SK-N-SH (cell line): ENCODE results near the gene PLIN5. TPM values are rescaled to one million over a fixed set of nuclear protein-coding genes. Genes with fewer than 3 reads are reported as not detected.

Experiments used
- CTCF ChIA-PET: fragments of 300-600, 350-600 bp; formaldehyde crosslinking; extraction: SDS; loops from one replicate; lab custom pipeline; 2021; lab: Yijun Ruan, JAX
- POLR2A ChIA-PET: fragments of 350-600 bp; sonication (Branson Sonifier 250); formaldehyde crosslinking; extraction: SDS; loops from one replicate; lab custom pipeline; 2020; ENCODE audit warnings: antibody characterized with exemption, inconsistent platforms; lab: Yijun Ruan, JAX
- DNase-seq: peaks from one replicate; pipeline ENCODE4 v3.0.0; 2012
- H2AFZ ChIP-seq: fragments of 200-600 bp; sonication (generic); 2 replicates; pipeline ENCODE4 v1.8.1; 2016; ENCODE audit warnings: antibody characterized with exemption, mild to moderate bottlenecking, low read depth
- H3F3A ChIP-seq: fragments of 200-600 bp; sonication (generic); replicated peaks from 2 replicates; pipeline ENCODE3; 2016; ENCODE audit warnings: antibody characterized with exemption, mild to moderate bottlenecking; ENCODE audit not compliant: insufficient read depth
- H3K27ac ChIP-seq, 2 experiments: fragments of 200-500 bp in 1 of 2; fragments of 200-600 bp in 1 of 2; sonication (Bioruptor generic) in 1 of 2; sonication (generic), shearing (Covaris generic) in 1 of 2; 2 replicates each; pipeline versions ENCODE4 v1.5.1 to v1.6.1; 2014 to 2016; ENCODE audit warnings: low read depth in 2 of 2, inconsistent platforms in 1 of 2, low read length in 1 of 2, mild to moderate bottlenecking in 1 of 2, mixed read lengths in 1 of 2
- H3K27me3 ChIP-seq: fragments of 200-600 bp; sonication (generic), shearing (Covaris generic); 2 replicates; pipeline ENCODE4 v1.6.1; 2016; ENCODE audit warnings: mixed run types; ENCODE audit not compliant: insufficient read depth
- H3K36me3 ChIP-seq, 2 experiments: fragments of 200-500 bp in 1 of 2; fragments of 200-600 bp in 1 of 2; sonication (Bioruptor generic) in 1 of 2; sonication (generic) in 1 of 2; replicated peaks in 1 of 2; 2 replicates each; pipeline versions ENCODE3 to v1.5.1; 2014 to 2016; ENCODE audit warnings: low read length in 1 of 2, mild to moderate bottlenecking in 1 of 2; ENCODE audit not compliant: insufficient read depth in 2 of 2, control insufficient read depth in 1 of 2
- H3K4me1 ChIP-seq, 2 experiments: fragments of 200-500 bp in 1 of 2; fragments of 200-600 bp in 1 of 2; sonication (Bioruptor generic) in 1 of 2; sonication (generic), shearing (Covaris generic) in 1 of 2; 2 replicates each; pipeline versions ENCODE4 v1.5.1 to v1.6.1; 2014 to 2016; ENCODE audit warnings: low read depth in 1 of 2, low read length in 1 of 2, mixed run types in 1 of 2; ENCODE audit not compliant: insufficient read depth in 2 of 2, control insufficient read depth in 1 of 2
- H3K4me2 ChIP-seq: fragments of 200-600 bp; sonication (generic), shearing (Covaris generic); 2 replicates; pipeline ENCODE4 v1.6.1; 2017; ENCODE audit warnings: mixed run types
- H3K4me3 ChIP-seq, 2 experiments: fragments of 200-500 bp in 1 of 2; fragments of 200-600 bp in 1 of 2; sonication (Bioruptor generic) in 1 of 2; sonication (generic), shearing (Covaris generic) in 1 of 2; 2 replicates each; pipeline versions ENCODE4 v1.5.1 to v1.8.1; 2014 to 2016; ENCODE audit warnings: low read depth in 2 of 2, inconsistent platforms in 1 of 2, low read length in 1 of 2, mild to moderate bottlenecking in 1 of 2, mixed read lengths in 1 of 2, moderate library complexity in 1 of 2
- H3K79me2 ChIP-seq: fragments of 200-600 bp; sonication (generic); 2 replicates; pipeline ENCODE4 v1.8.1; 2017; ENCODE audit warnings: mild to moderate bottlenecking; ENCODE audit not compliant: insufficient read depth
- H3K9ac ChIP-seq: fragments of 200-600 bp; sonication (generic); 2 replicates; pipeline ENCODE4 v1.6.1; 2017; ENCODE audit warnings: mixed run types
- H3K9me2 ChIP-seq: fragments of 200-600 bp; sonication (generic); 2 replicates; pipeline ENCODE4 v1.6.1; 2017; ENCODE audit warnings: mixed run types
- H3K9me3 ChIP-seq: fragments of 200-600 bp; sonication (generic); 2 replicates; pipeline ENCODE4 v1.6.1; 2017; ENCODE audit warnings: mixed run types, mild to moderate bottlenecking, moderate library complexity
- H4K20me1 ChIP-seq: fragments of 200-600 bp; sonication (generic); 2 replicates; pipeline ENCODE4 v1.6.1; 2017; ENCODE audit warnings: mild to moderate bottlenecking, mixed run types; ENCODE audit not compliant: insufficient read depth
- CHD2 ChIP-seq: fragments of 150-350 bp; IDR thresholded peaks from 2 replicates; pipeline ENCODE4 v1.6.1; 2018; ENCODE audit warnings: low read length; ENCODE audit not compliant: partially characterized antibody
- ELF1 ChIP-seq: IDR thresholded peaks from 2 replicates; pipeline ENCODE4 v1.4.0; 2012
- EP300 ChIP-seq, 2 experiments: IDR thresholded peaks; 2 replicates each; pipeline versions ENCODE4 v1.4.0 to v1.6.1; 2012; ENCODE audit warnings: borderline replicate concordance in 1 of 2, low read depth in 1 of 2, low read length in 1 of 2
- EZH2phosphoT487 ChIP-seq: fragments of 200-600 bp; sonication (generic); IDR thresholded peaks from 2 replicates; pipeline ENCODE4 v1.6.1; 2017; ENCODE audit warnings: low read depth, mixed run types, mild to moderate bottlenecking, antibody characterized with exemption, moderate library complexity, borderline replicate concordance
- GATA2 ChIP-seq: sonication (generic); formaldehyde crosslinking; IDR thresholded peaks from 2 replicates; pipeline ENCODE4 v1.5.0; 2020; ENCODE audit warnings: mild to moderate bottlenecking, missing genetic modification reagents
- MEF2A ChIP-seq: IDR thresholded peaks from 2 replicates; pipeline ENCODE4 v1.4.0; 2012; ENCODE audit warnings: low read depth, borderline replicate concordance
- NRF1 ChIP-seq: IDR thresholded peaks from 2 replicates; pipeline ENCODE4 v1.6.1; 2012; ENCODE audit warnings: low read depth, mild to moderate bottlenecking, low read length
- REST ChIP-seq: IDR thresholded peaks from 2 replicates; pipeline ENCODE4 v1.6.1; 2012; ENCODE audit warnings: mild to moderate bottlenecking, low read depth, low read length, moderate library complexity
- SIN3A ChIP-seq: IDR thresholded peaks from 2 replicates; pipeline ENCODE4 v1.6.1; 2012; ENCODE audit warnings: low read depth, mild to moderate bottlenecking, low read length, moderate library complexity, borderline replicate concordance
- TCF12 ChIP-seq: IDR thresholded peaks from 2 replicates; pipeline ENCODE4 v1.4.0; 2012
- USF1 ChIP-seq: IDR thresholded peaks from 2 replicates; pipeline ENCODE4 v1.4.0; 2012; ENCODE audit warnings: low read depth, borderline replicate concordance
- ZBTB33 ChIP-seq: IDR thresholded peaks from 2 replicates; pipeline ENCODE4 v1.4.0; 2012; ENCODE audit warnings: low read depth, borderline replicate concordance
- WGBS: methylation state at CpG from one replicate; pipeline ENCODE4 v1.1.6; 2017; ENCODE audit warnings: low lambda C conversion rate; 5-methylcytosine and 5-hydroxymethylcytosine counted together
- polyA plus RNA-seq, 3 experiments: library from polyadenylated mRNA; depleted of rRNA; stranded (reverse); fragments of >200 nt; gene quantifications; 2 replicates each; pipeline ENCODE4 v1.2.3, GENCODE V29; 2012

Gene PLIN5
- polyA plus RNA-seq, 1 of the 3 experiments (the other 2 are of a cell fraction): 0.59 TPM

GRCh38 chr19:4513248-4513647 lies 21.8 kb downstream of the PLIN5 start:
- Histone ChIP-seq H3K4me2 (no peak overlapping the region), H3K79me2 (no peaks in the 10 kb centered on the region), H2AFZ (no peak overlapping the region), H4K20me1 (no peaks in the 10 kb centered on the region), H3K4me1 (peaks cover 0 to 3% of the 10 kb centered on the region in 2 experiments; a peak in 1 of 4 replicates), H3F3A (no peaks in the 10 kb centered on the region), H3K9me3 (no peaks in the 10 kb centered on the region), H3K27ac (no peak overlapping the region), H3K9me2 (no peaks in the 10 kb centered on the region), H3K36me3 (no peaks in the 10 kb centered on the region), H3K4me3 (no peak overlapping the region), H3K9ac (no peak overlapping the region), H3K27me3 (no peaks in the 10 kb centered on the region)
- ChIA-PET CTCF (interaction anchor here (3.9 kb wide), 1 partner anchor 12 kb away, joined by 22 read pairs; no protein-coding TSS in a partner anchor), POLR2A (no interaction called here)
- TF ChIP-seq SIN3A: no peak
- TF ChIP-seq MEF2A: no peak
- no peak for TF ChIP-seq GATA2
- DNase-seq: no peak
- 74% methylated on average over 16 of the region's 17 CpGs for WGBS

- H3K36me3 ChIP-seq: no peaks in the 10 kb centered on the region
- no peak overlapping the region for H3K27ac ChIP-seq
- POLR2A ChIA-PET: no interaction called here
- DNase-seq: no peak
- no peaks in the 10 kb centered on the region for H4K20me1 ChIP-seq
- H3K79me2 ChIP-seq: no peaks in the 10 kb centered on the region
- H3K9ac ChIP-seq: no peak overlapping the region
- H3K4me2 ChIP-seq: no peak overlapping the region
- no peak overlapping the region for H2AFZ ChIP-seq
- WGBS: 61% methylated on average over 7 of the region's 17 CpGs
- H3K9me2 ChIP-seq: no peaks in the 10 kb centered on the region
- CTCF ChIA-PET: no interaction called here
- H3K4me1 ChIP-seq: peaks cover 0 to 1% of the 10 kb centered on the region in 2 experiments; a peak in 1 of 4 replicates
- no peak for TF ChIP-seq SIN3A
- H3F3A ChIP-seq: no peaks in the 10 kb centered on the region
- no peak overlapping the region for H3K4me3 ChIP-seq
- H3K9me3 ChIP-seq: no peaks in the 10 kb centered on the region
- no peaks in the 10 kb centered on the region for H3K27me3 ChIP-seq
Measured at GRCh38 chr19:4512070-4512469, 23.0 kb downstream of the PLIN5 start.

- Histone ChIP-seq H3K9me3 (no peaks in the 10 kb centered on the region), H4K20me1 (no peaks in the 10 kb centered on the region), H3K9ac (no peak overlapping the region), H3K36me3 (no peaks in the 10 kb centered on the region), H2AFZ (no peak overlapping the region), H3K27me3 (no peaks in the 10 kb centered on the region), H3K4me2 (no peak overlapping the region), H3K27ac (no peak overlapping the region), H3K79me2 (no peaks in the 10 kb centered on the region), H3F3A (no peaks in the 10 kb centered on the region), H3K4me3 (no peak overlapping the region), H3K4me1 (0 out of 4 replicates have a peak, but pooled peaks cover 0 to 4% of the 10 kb centered on the region in 2 experiments), H3K9me2 (no peaks in the 10 kb centered on the region)
- DNase-seq: no peak
- 60% methylated on average over 18 of the region's 27 CpGs for WGBS
- ChIA-PET POLR2A (no interaction called here), CTCF (no interaction called here)
- TF ChIP-seq USF1: no peak
- no peak for TF ChIP-seq ZBTB33
- no peak for TF ChIP-seq NRF1
- no peak for TF ChIP-seq EP300 (IDR thresholded peaks at IDR 0.05; ENCODE audit: borderline replicate concordance in 1 of 2, low read depth in 1 of 2, low read length in 1 of 2)
- TF ChIP-seq CHD2: no peak
- TF ChIP-seq REST: no peak
- TF ChIP-seq ELF1: no peak
- no peak for TF ChIP-seq TCF12
- no peak for TF ChIP-seq GATA2
- no peak for TF ChIP-seq EZH2phosphoT487
- no peak for TF ChIP-seq MEF2A
Measured at GRCh38 chr19:4511300-4512054, 23.5 kb downstream of the PLIN5 start.
